ENCODE measurements around the gene VN1R5. TPM values are rescaled to one million over a fixed set of nuclear protein-coding genes. Genes with fewer than 3 reads are reported as not detected.

Gene VN1R5
- total RNA-seq = not detected in 2 replicates

DNA sequence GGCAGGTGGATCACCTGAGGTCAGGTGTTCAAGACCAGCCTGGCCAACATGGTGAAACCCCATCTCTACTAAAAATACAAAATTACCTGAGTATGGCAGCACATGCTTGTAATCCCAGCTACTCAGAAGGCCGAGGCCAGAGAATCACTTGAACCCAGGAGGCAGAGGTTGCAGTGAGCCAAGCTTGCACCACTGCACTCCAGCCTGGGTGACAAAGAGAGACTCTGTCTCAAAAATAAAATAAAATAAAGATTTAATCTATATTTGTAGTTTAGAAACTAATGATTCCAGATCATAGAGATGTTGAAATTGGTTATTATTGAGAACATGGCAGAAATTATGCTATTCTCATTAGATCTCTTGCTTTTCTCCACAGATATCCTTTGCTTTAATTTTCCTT, at the start of gene VN1R5:
Gene VN1R5, plus strand, starts transcription at position 301 of the 400 bp plus-strand sequence.

Other genes starting within 250 kb of the VN1R5 start
- 0.60 TPM in 1 of 2 replicates, not detected in the other for gene ZNF695, start 248.0 kb upstream of the VN1R5 start, total RNA-seq
- gene ZNF670, start 177.3 kb upstream of the VN1R5 start, total RNA-seq = 2.3 and 2.7 TPM in 2 replicates
- 4.8 and 9.2 TPM in 2 replicates for gene ZNF669, start 151.7 kb upstream of the VN1R5 start, total RNA-seq
- 13.1 and 16.9 TPM in 2 replicates for gene ZNF124, start 84.1 kb upstream of the VN1R5 start, total RNA-seq
- 24.0 and 31.7 TPM in 2 replicates for gene ZNF496, start 75.8 kb downstream of the VN1R5 start, total RNA-seq
- under 0.01 TPM in 1 of 2 replicates, not detected in the other for gene NLRP3, start 160.1 kb downstream of the VN1R5 start, total RNA-seq
- gene OR2B11, start 202.0 kb downstream of the VN1R5 start, total RNA-seq = not detected in 2 replicates